Hepatocyte (in vitro differentiated cells): Measurements from ENCODE around the gene TTN.

Experiments used
- EZH2 ChIP-seq: fragments of 200-600 bp; sonication (generic); IDR thresholded peaks from 2 replicates; pipeline ENCODE4 v1.6.1; 2016; ENCODE audit warnings: antibody characterized with exemption, mild to moderate bottlenecking, borderline replicate concordance
- TF ChIP-seq, protein P1 (sequence below): fragments of 200-600 bp; sonication (generic); IDR thresholded peaks from 2 replicates; pipeline ENCODE4 v1.5.1; 2016; ENCODE audit warnings: antibody characterized with exemption, mild to moderate bottlenecking; ENCODE audit not compliant: poor library complexity

DNA sequence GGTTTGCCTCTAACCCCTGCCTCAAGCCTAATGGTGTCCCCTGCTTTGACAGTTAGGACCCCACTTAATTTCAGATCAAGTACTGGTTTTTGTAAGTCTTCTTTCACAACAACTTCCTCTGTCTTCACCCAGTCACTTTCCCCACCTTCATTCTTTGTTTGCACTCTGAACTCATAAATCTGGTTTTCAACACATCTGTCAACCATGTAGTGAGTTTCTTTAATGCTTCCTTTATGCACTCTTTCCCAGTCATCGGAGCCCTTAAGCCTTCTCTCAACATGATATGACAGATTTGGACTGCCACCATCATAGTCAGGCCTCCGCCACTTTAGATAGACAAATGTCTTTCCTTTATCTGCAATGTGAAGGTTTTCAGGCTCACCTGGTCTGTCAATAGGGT is 217.9 kb downstream of the TTN start:
- TF ChIP-seq EZH2: no peak
- TF ChIP-seq, protein P1, sequence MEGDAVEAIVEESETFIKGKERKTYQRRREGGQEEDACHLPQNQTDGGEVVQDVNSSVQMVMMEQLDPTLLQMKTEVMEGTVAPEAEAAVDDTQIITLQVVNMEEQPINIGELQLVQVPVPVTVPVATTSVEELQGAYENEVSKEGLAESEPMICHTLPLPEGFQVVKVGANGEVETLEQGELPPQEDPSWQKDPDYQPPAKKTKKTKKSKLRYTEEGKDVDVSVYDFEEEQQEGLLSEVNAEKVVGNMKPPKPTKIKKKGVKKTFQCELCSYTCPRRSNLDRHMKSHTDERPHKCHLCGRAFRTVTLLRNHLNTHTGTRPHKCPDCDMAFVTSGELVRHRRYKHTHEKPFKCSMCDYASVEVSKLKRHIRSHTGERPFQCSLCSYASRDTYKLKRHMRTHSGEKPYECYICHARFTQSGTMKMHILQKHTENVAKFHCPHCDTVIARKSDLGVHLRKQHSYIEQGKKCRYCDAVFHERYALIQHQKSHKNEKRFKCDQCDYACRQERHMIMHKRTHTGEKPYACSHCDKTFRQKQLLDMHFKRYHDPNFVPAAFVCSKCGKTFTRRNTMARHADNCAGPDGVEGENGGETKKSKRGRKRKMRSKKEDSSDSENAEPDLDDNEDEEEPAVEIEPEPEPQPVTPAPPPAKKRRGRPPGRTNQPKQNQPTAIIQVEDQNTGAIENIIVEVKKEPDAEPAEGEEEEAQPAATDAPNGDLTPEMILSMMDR: no peak
